HCT116 (cell line): Measurements from ENCODE around the gene ZMAT3. TPM values are rescaled to one million over a fixed set of nuclear protein-coding genes. Genes with fewer than 3 reads are reported as not detected.

Experiments used
- total RNA-seq: library from RNA; stranded (reverse); gene quantifications from one replicate; pipeline ENCODE4 v1.2.1, GENCODE V29; 2021; ENCODE audit not compliant: unreplicated experiment

Gene ZMAT3
- total RNA-seq, 1 experiment from 2014 or later: 12.1 TPM

Other genes starting within 250 kb of the ZMAT3 start
- gene PIK3CA, start 76.5 kb upstream of the ZMAT3 start, total RNA-seq: 17.9 TPM
- gene KCNMB3, start 179.3 kb upstream of the ZMAT3 start, total RNA-seq: not detected